ENCODE measurements around the gene POU2F1.

DNA sequence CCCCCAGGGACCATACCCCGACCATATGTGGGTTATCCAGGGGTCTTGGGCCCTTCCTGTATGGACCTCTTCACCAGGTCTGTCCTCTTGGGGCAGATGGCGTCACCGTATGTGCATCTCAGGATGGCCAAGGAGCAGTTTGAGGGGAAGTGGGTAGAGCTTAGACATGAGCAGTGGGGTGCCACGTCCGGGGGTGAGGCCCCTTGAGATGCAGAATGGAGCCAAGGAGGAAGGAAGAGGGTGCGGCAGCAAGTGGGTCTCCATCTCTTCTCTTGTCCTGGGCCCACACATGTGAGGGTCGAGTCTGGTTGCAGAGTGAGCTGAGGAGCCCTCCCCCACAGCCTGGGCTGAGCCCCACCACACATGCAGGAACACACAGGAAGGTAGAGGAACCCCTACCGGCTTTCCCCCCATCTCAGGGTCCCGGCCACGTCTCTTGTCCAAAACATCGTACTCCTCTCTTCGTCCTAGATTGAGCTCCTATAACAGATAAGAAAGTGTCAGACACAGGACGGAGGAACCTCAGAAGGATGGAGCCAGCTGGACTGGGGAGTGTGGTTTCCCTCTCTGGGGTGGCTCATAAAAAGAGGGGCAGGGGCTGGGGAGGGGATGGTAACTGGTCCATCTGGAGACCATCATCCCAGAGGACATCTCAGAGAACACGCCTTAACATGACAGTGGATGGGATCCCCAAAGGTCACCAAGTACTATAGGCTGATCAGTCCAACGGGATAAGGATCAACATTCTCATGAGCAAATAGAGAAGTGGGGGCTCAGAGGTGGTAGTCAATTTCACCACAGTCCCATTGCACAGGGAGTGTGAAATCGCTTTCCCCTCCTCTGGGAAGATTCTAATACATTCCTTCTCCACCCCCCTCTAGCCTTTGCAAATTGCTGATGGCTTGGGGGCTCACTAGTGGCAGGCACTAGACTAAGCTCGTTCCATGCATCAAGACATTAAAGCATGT lies 217.8 kb downstream of the POU2F1 start:
- TF ChIP-seq POLR2A (IDR thresholded peaks at IDR 0.05): no peak
- TF ChIP-seq, protein P1, sequence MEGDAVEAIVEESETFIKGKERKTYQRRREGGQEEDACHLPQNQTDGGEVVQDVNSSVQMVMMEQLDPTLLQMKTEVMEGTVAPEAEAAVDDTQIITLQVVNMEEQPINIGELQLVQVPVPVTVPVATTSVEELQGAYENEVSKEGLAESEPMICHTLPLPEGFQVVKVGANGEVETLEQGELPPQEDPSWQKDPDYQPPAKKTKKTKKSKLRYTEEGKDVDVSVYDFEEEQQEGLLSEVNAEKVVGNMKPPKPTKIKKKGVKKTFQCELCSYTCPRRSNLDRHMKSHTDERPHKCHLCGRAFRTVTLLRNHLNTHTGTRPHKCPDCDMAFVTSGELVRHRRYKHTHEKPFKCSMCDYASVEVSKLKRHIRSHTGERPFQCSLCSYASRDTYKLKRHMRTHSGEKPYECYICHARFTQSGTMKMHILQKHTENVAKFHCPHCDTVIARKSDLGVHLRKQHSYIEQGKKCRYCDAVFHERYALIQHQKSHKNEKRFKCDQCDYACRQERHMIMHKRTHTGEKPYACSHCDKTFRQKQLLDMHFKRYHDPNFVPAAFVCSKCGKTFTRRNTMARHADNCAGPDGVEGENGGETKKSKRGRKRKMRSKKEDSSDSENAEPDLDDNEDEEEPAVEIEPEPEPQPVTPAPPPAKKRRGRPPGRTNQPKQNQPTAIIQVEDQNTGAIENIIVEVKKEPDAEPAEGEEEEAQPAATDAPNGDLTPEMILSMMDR (IDR thresholded peaks at IDR 0.05): no peak

Data from body of pancreas (tissue), 4 donors.